ENCODE data around the gene XIRP2.

DNA sequence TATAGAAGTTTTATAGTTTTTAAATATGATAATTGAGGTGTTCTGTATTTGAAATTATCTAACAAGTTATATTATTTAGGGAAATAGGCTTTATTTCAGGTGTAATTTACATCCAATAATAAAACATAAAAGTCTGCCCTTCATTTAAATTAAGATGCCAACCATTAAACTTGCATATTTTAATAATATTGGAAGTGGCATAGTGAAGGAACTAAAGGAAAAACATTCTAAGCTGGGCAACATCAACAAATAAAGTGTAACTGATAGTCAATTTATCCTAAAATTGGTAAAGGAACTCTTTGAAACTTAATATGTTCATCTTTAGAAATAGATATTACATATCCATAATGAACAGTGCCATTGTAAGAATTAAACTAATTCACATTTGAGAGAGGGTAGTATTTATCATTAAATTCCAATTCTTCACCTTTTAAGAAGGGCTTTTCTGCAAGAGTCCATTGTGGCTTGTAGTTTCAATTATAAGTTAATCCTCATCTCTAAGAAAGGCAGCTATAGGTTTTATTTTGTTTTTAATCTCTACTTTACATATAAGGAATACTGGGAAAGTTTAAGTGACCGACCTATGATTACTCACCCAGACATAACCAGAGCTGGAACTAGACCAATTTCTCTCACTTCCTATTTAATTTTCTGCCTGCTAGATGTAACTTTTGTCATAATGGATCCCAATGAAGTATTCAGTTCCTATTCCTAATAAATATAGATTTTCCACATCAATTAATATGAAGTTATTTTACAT, 401.6 kb downstream of the XIRP2 start:
- TF ChIP-seq ZNF274 (IDR thresholded peaks at IDR 0.05; ENCODE audit: low read depth, low read length) (no peak), CTCF (IDR thresholded peaks at IDR 0.05 in 2 of 3, conservative IDR thresholded peaks at IDR 0.05 in 1 of 3; ENCODE audit: borderline replicate concordance in 1 of 3, insufficient read depth in 1 of 3, low read depth in 2 of 3, low read length in 2 of 3) (no peak), EZH2 (IDR thresholded peaks at IDR 0.05) (no peak), CEBPB (IDR thresholded peaks at IDR 0.05; ENCODE audit: low read depth) (no peak), POLR2A (IDR thresholded peaks at IDR 0.05; ENCODE audit: borderline replicate concordance, extremely low read depth, insufficient read depth, insufficient read length) (no peak), SRF (IDR thresholded peaks at IDR 0.05; ENCODE audit: low read depth) (no peak), JUND (IDR thresholded peaks at IDR 0.05) (no peak)
